MM.1S (cell line): ENCODE measurements around the gene P2RY12.

Experiments used
- DNase-seq: peaks from one replicate; pipeline ENCODE4 v3.0.0-alpha.2; 2015
- H2AFZ ChIP-seq: fragments of 300-600 bp; sonication (generic); 2 replicates; pipeline ENCODE4 v1.6.0; 2016; ENCODE audit warnings: antibody characterized with exemption, low read length
- H3F3A ChIP-seq: fragments of 300-600 bp; sonication (generic); 2 replicates; pipeline ENCODE4 v1.6.1; 2016; ENCODE audit warnings: mild to moderate bottlenecking, antibody characterized with exemption, low read length, moderate library complexity, mixed read lengths; ENCODE audit not compliant: insufficient read depth
- H3K27ac ChIP-seq: fragments of 300-600 bp; sonication (generic); 2 replicates; pipeline ENCODE4 v1.5.1; 2016; ENCODE audit warnings: mild to moderate bottlenecking, low read length
- H3K27me3 ChIP-seq: fragments of 300-600 bp; sonication (generic); replicated peaks from 2 replicates; pipeline ENCODE4 v1.6.0; 2016; ENCODE audit warnings: low read length; ENCODE audit not compliant: insufficient read depth
- H3K36me3 ChIP-seq: fragments of 300-600 bp; sonication (generic); replicated peaks from 2 replicates; pipeline ENCODE4 v1.6.1; 2016; ENCODE audit warnings: mild to moderate bottlenecking, low read length, mixed read lengths; ENCODE audit not compliant: insufficient read depth
- H3K4me1 ChIP-seq: fragments of 300-600 bp; sonication (generic); 2 replicates; pipeline ENCODE4 v1.6.1; 2016; ENCODE audit warnings: low read length, mixed read lengths
- H3K4me2 ChIP-seq: fragments of 300-600 bp; sonication (generic); 2 replicates; pipeline ENCODE4 v1.6.0; 2016; ENCODE audit warnings: low read depth, low read length
- H3K4me3 ChIP-seq: fragments of 300-600 bp; sonication (generic); 2 replicates; pipeline ENCODE4 v1.5.1; 2016; ENCODE audit warnings: low read length, mixed read lengths
- H3K79me2 ChIP-seq: fragments of 300-600 bp; sonication (generic); 2 replicates; pipeline ENCODE4 v1.6.1; 2016; ENCODE audit warnings: mixed run types, low read length, mixed read lengths
- H3K9ac ChIP-seq: fragments of 300-600 bp; sonication (generic); 2 replicates; pipeline ENCODE4 v1.6.1; 2016; ENCODE audit warnings: low read length, mixed read lengths
- H3K9me2 ChIP-seq: fragments of 300-600 bp; sonication (generic); replicated peaks from 2 replicates; pipeline ENCODE4 v1.6.1; 2016; ENCODE audit warnings: mild to moderate bottlenecking, low read length, mixed read lengths; ENCODE audit not compliant: insufficient read depth
- H3K9me3 ChIP-seq: fragments of 300-600 bp; sonication (generic); replicated peaks from 2 replicates; pipeline ENCODE4 v1.6.1; 2016; ENCODE audit warnings: mild to moderate bottlenecking, low read length, mixed read lengths; ENCODE audit not compliant: insufficient read depth
- H4K20me1 ChIP-seq: fragments of 300-600 bp; sonication (generic); 2 replicates; pipeline ENCODE4 v1.6.1; 2016; ENCODE audit warnings: mild to moderate bottlenecking, low read length, moderate library complexity, mixed read lengths; ENCODE audit not compliant: insufficient read depth
- EZH2 ChIP-seq: fragments of 300-600 bp; sonication (generic); optimal IDR thresholded peaks from 2 replicates; pipeline ENCODE3; 2017; ENCODE audit warnings: low read depth, mild to moderate bottlenecking, antibody characterized with exemption, low read length, mixed read lengths
- EZH2phosphoT487 ChIP-seq: fragments of 300-600 bp; sonication (generic); IDR thresholded peaks from 2 replicates; pipeline ENCODE4 v1.6.1; 2018; ENCODE audit warnings: antibody characterized with exemption, low read length
- TF ChIP-seq, protein P1 (sequence below): fragments of 300-600 bp; sonication (generic); IDR thresholded peaks from 2 replicates; pipeline ENCODE4 v1.5.1; 2016; ENCODE audit warnings: antibody characterized with exemption, low read length, mixed read lengths

The P2RY12 gene

GRCh38 chr3:151407928-151408327 is 23.4 kb upstream of the P2RY12 start:
- no peak overlapping the region for H3K9ac ChIP-seq
- H3K36me3 ChIP-seq, result no peaks in the 10 kb centered on the region
- H3K4me1 ChIP-seq, result no peaks in the 10 kb centered on the region
- no peak overlapping the region for H3K27ac ChIP-seq
- no peak overlapping the region for H2AFZ ChIP-seq
- no peaks in the 10 kb centered on the region for H3K79me2 ChIP-seq
- TF ChIP-seq, protein P1, sequence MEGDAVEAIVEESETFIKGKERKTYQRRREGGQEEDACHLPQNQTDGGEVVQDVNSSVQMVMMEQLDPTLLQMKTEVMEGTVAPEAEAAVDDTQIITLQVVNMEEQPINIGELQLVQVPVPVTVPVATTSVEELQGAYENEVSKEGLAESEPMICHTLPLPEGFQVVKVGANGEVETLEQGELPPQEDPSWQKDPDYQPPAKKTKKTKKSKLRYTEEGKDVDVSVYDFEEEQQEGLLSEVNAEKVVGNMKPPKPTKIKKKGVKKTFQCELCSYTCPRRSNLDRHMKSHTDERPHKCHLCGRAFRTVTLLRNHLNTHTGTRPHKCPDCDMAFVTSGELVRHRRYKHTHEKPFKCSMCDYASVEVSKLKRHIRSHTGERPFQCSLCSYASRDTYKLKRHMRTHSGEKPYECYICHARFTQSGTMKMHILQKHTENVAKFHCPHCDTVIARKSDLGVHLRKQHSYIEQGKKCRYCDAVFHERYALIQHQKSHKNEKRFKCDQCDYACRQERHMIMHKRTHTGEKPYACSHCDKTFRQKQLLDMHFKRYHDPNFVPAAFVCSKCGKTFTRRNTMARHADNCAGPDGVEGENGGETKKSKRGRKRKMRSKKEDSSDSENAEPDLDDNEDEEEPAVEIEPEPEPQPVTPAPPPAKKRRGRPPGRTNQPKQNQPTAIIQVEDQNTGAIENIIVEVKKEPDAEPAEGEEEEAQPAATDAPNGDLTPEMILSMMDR, result no peak
- TF ChIP-seq EZH2, result no peak
- TF ChIP-seq EZH2phosphoT487, result no peak
- H4K20me1 ChIP-seq, result no peaks in the 10 kb centered on the region
- H3K9me3 ChIP-seq, result no peaks in the 10 kb centered on the region
- no peaks in the 10 kb centered on the region for H3K9me2 ChIP-seq
- no peaks in the 10 kb centered on the region for H3F3A ChIP-seq
- H3K27me3 ChIP-seq, result no peaks in the 10 kb centered on the region
- no peak overlapping the region for H3K4me2 ChIP-seq
- no peak overlapping the region for H3K4me3 ChIP-seq
- DNase-seq, result no peak

- no peak overlapping the region for H2AFZ ChIP-seq
- no peak for TF ChIP-seq EZH2phosphoT487
- TF ChIP-seq EZH2, result no peak
- TF ChIP-seq, protein P1, result no peak
- no peaks in the 10 kb centered on the region for H4K20me1 ChIP-seq
- H3K36me3 ChIP-seq, result no peaks in the 10 kb centered on the region
- H3K79me2 ChIP-seq, result no peaks in the 10 kb centered on the region
- no peak overlapping the region for H3K9ac ChIP-seq
- H3K4me2 ChIP-seq, result no peak overlapping the region
- no peak overlapping the region for H3K27ac ChIP-seq
- H3K9me3 ChIP-seq, result no peaks in the 10 kb centered on the region
- no peak overlapping the region for H3K4me3 ChIP-seq
- H3F3A ChIP-seq, result no peaks in the 10 kb centered on the region
- H3K27me3 ChIP-seq, result no peaks in the 10 kb centered on the region
- no peak for DNase-seq
- no peaks in the 10 kb centered on the region for H3K4me1 ChIP-seq
- no peaks in the 10 kb centered on the region for H3K9me2 ChIP-seq
Observed at GRCh38 chr3:151404316-151404715, 19.8 kb upstream of the P2RY12 start.

DNA sequence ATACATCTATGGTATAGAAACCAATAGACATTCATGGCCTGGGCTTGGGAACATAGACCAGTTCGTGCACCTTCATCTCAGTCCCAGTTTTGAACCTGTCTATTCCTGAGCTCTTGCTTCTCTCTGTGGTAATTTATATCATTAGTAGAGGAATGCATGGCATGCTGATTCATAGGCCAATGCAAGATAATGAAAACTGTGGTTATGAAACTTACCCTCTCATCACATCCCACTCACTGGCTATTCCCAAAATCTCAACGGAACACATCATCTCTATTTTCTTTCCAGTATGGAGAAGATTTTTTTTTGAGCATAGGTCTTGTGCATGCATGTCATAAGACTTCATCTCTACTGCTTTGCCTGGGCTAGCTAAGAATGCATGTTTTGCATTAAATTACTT is 18.7 kb upstream of the P2RY12 start:
- H3K36me3 ChIP-seq, result no peaks in the 10 kb centered on the region
- no peak for DNase-seq
- no peak overlapping the region for H3K9ac ChIP-seq
- TF ChIP-seq, protein P1, result no peak
- no peak for TF ChIP-seq EZH2phosphoT487
- TF ChIP-seq EZH2, result no peak
- H3K9me3 ChIP-seq, result no peaks in the 10 kb centered on the region
- H3K9me2 ChIP-seq, result no peaks in the 10 kb centered on the region
- no peaks in the 10 kb centered on the region for H3K4me1 ChIP-seq
- no peaks in the 10 kb centered on the region for H4K20me1 ChIP-seq
- H3K27me3 ChIP-seq, result no peaks in the 10 kb centered on the region
- no peaks in the 10 kb centered on the region for H3F3A ChIP-seq
- no peak overlapping the region for H3K4me3 ChIP-seq
- H2AFZ ChIP-seq, result no peak overlapping the region
- no peaks in the 10 kb centered on the region for H3K79me2 ChIP-seq
- H3K27ac ChIP-seq, result no peak overlapping the region
- H3K4me2 ChIP-seq, result no peak overlapping the region
